Ovary (tissue), 9 donors: ENCODE measurements around the gene PPARA. TPM values are rescaled to one million over a fixed set of nuclear protein-coding genes. Genes with fewer than 3 reads are reported as not detected.
"Not testable (repeated sequence)": the region's sequence is repeated elsewhere in the genome, so short reads cannot be mapped to it uniquely, and the experiment has no call there.

Source experiments
- DNase-seq, 5 donors: peaks; one replicate each; pipeline ENCODE4 v3.0.0-alpha.2; 2019 to 2020
- H3K27ac ChIP-seq, 2 donors: fragments of 200-600 bp; one replicate each; pipeline versions ENCODE4 v1.5.1 to v1.8.0; 2019 to 2022
- H3K27me3 ChIP-seq: fragments of 200-600 bp; one replicate; pipeline ENCODE4 v1.8.0; 2022
- H3K36me3 ChIP-seq: fragments of 200-600 bp; sonication (generic); one replicate; pipeline ENCODE4 v1.5.1; 2019
- H3K4me1 ChIP-seq: one replicate; pipeline ENCODE4 v1.8.1; 2013; ENCODE audit warnings: mild to moderate bottlenecking, moderate library complexity; ENCODE audit not compliant: insufficient read depth
- H3K4me3 ChIP-seq: fragments of 200-600 bp; sonication (generic); one replicate; pipeline ENCODE4 v1.5.1; 2017
- H3K9me3 ChIP-seq, 2 donors: fragments of 200-600 bp in 1 of 2; sonication (generic) in 1 of 2; one replicate each; pipeline versions ENCODE4 v1.5.1 to v1.8.1; 2013 to 2019; ENCODE audit warnings: mild to moderate bottlenecking in 1 of 2, moderate library complexity in 1 of 2
- CTCF ChIP-seq, 3 donors: fragments of 450-650 bp in 2 of 3; fragments of 200-600 bp in 1 of 3; IDR thresholded peaks; one replicate each; pipeline versions ENCODE4 v1.5.1 to v1.8.0; 2016 to 2022; ENCODE audit warnings: antibody characterized with exemption in 3 of 3, mild to moderate bottlenecking in 1 of 3
- EP300 ChIP-seq: sonication (generic); formaldehyde crosslinking; IDR thresholded peaks from one replicate; pipeline ENCODE4 v1.6.1; 2017; ENCODE audit warnings: antibody characterized with exemption
- POLR2A ChIP-seq: fragments of 450-650 bp; IDR thresholded peaks from one replicate; pipeline ENCODE4 v1.6.1; 2017; ENCODE audit warnings: antibody characterized with exemption, mild to moderate bottlenecking, moderate library complexity
- WGBS, 3 donors: extraction: QIAGEN DNeasy Blood & Tissue Kit in 1 of 3; methylation state at CpG; one replicate each; pipeline versions ENCODE4 v1.1.5 to v1.1.7; 2013 to 2017; 5-methylcytosine and 5-hydroxymethylcytosine counted together
- intact Hi-C, 4 donors: fragments of 100-400 bp; cut with DNase I; formaldehyde crosslinking; loops; one replicate each; pipeline versions ENCODE4 v1.11.0 to v1.15.1; 2022 to 2023
- polyA plus RNA-seq, 2 donors: library from polyadenylated mRNA; stranded (reverse); fragments of 200-250 nt in 1 of 2; fragments of 350-450 nt in 1 of 2; fragmentation: Illumina TruSeq in 1 of 2; extraction: RNeasy Lipid Tissue Mini Kit (QIAGEN cat#74804) in 1 of 2; gene quantifications; one replicate each; pipeline ENCODE4 v1.2.3, GENCODE V29; 2013 to 2014
- total RNA-seq, 7 donors: library from RNA; depleted of rRNA in 2 of 7; stranded (reverse); fragments of >200 nt in 2 of 7; fragmentation: NEBNext Ultra II Directional in 3 of 7; extraction: Animal tissue kit (Norgen Biotek cat#: 25700) in 3 of 7; gene quantifications; one replicate each; pipeline versions ENCODE4 v1.1.0 to v1.2.4, GENCODE V29; 2016 to 2023
- donor health status: DM: no; HTN: no; CAD: no; lungs with moderate emphysema.
- donor health status: DM: no; HTN: no; CAD: no.
- donor health status: Bipolar disorder and iron deficiency.
- donor health status: DM: yes; HTN: yes; CAD: no.
- donor health status: DM: no; HTN: no; CAD: no.
- donor health status: DM: yes; HTN: yes; CAD: no.

Gene PPARA
- total and polyA plus RNA-seq, 9 donors = 9.7 to 41.0 (median 29.9) TPM

DNA sequence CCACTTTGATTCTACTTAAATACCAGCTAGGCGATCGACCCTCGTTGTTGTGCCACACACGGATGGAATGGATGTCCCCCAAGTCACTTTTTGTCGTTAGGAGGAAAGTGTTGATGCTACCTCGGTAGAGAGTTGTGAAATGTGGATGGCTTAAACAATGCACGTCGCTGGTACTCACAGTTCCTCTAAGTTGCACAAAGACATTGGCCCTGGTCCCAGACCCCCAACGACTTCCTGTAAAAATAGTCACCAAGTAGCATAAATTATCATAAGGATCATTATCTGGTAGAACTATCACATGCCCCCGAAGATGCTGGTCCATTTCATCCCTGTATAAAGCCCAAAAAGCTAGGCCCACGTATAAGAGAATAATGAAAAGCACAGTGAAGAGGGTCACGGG is 109.0 kb downstream of the PPARA start:
- peaks cover 8% of the 10 kb centered on the region for H3K4me1 ChIP-seq

GRCh38 chr22:46260038-46260437 is 109.7 kb downstream of the PPARA start:
- intact Hi-C loops = loop anchor here in 1 of 4 donors (10.0 kb wide), 1 partner anchor 135 kb away; no protein-coding TSS in a partner anchor
- H3K9me3 ChIP-seq = no peaks in the 10 kb centered on the region
- no peak overlapping the region for H3K27ac ChIP-seq
- WGBS, 3 donors = 82 to 86% (median 86%) methylated on average over 6 of the region's 6 CpGs
- no peak overlapping the region for H3K4me3 ChIP-seq
- no peaks in the 10 kb centered on the region for H3K27me3 ChIP-seq
- H3K36me3 ChIP-seq = no peaks in the 10 kb centered on the region
- DNase-seq = peak in 1 of 5 donors; percentile 7
- TF ChIP-seq EP300 = no peak
- TF ChIP-seq CTCF (IDR thresholded peaks at IDR 0.05) = no peak
- TF ChIP-seq POLR2A = no peak
- peaks cover 8% of the 10 kb centered on the region for H3K4me1 ChIP-seq

More for the DNA sequence above, 109.0 kb downstream of the PPARA start:
- Histone ChIP-seq H3K4me3 (no peak overlapping the region), H3K27ac (no peak overlapping the region), H3K36me3 (no peaks in the 10 kb centered on the region), H3K9me3 (no peaks in the 10 kb centered on the region), H3K27me3 (no peaks in the 10 kb centered on the region)
- no peak for DNase-seq
- WGBS, 3 donors = 85 to 88% (median 88%) methylated on average over 12 of the region's 12 CpGs
- intact Hi-C loops = loop anchor here in 1 of 4 donors (2.0 kb wide), 1 partner anchor 45 kb away; no protein-coding TSS in a partner anchor
- no peak for TF ChIP-seq EP300
- no peak for TF ChIP-seq CTCF (IDR thresholded peaks at IDR 0.05)
- TF ChIP-seq POLR2A = no peak

DNA sequence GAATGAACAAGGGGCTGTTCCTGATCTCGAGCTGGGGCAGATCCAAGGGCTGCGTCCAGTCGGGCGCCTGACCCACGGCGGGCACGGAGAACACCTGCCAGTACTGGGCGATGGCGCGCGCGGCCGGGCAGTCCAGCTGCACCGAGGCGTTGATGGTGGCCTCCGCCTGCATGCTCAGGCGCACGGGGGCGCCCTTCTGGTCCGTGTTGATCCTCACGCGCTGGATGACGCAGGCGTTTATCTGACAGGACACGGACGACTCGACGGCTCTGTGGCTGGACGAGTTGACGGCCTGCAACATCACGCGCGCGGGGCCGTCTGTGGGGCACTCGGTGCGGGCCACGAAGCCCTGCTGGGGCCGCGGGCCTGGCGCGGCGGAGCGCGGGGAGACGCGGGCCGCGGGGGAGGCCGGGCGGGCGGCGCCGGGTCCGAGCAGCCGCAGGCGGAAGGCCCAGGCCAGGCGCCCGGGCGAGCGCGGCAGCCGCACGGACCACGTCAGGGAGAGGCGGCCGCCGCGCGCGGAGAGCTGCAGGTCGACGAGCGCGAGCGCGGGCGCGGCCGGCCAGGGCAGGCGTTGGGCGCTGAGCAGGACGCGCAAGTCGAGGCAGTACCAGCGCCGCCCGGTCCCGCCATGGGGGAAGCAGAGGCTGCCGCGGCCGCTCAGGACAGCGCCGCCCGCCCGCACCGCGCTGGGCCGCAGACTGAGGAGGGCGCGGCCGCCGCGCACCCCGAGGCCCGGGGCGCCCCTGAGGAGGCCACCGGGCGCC is 112.3 kb downstream of the PPARA start:
- TF ChIP-seq POLR2A = no peak
- peak in 1 of 3 donors; percentile 32 for TF ChIP-seq CTCF (IDR thresholded peaks at IDR 0.05)
- intact Hi-C loops = loop anchor here in 1 of 4 donors (10.0 kb wide), 1 partner anchor 138 kb away; no protein-coding TSS in a partner anchor
- H3K4me3 ChIP-seq = peak overlapping the region; percentile 20
- 7 to 14% (median 13%) methylated on average over 29 to 109 of the region's 109 CpGs for WGBS, 3 donors
- H3K36me3 ChIP-seq = no peaks in the 10 kb centered on the region
- H3K9me3 ChIP-seq = no peaks in the 10 kb centered on the region
- no peak overlapping the region for H3K27ac ChIP-seq
- no peaks in the 10 kb centered on the region for H3K27me3 ChIP-seq
- peaks cover 13% of the 10 kb centered on the region for H3K4me1 ChIP-seq
- peak; percentile 49 to 79 (median 65) for DNase-seq

GRCh38 chr22:46263216-46263590 is 112.9 kb downstream of the PPARA start, which contains the start of gene PKDREJ:
TSS of gene PKDREJ (minus strand) at chr22:46263343. CDS start at chr22:46263322, 21 bp downstream.
- Histone ChIP-seq H3K27me3 (no peaks in the 10 kb centered on the region), H3K27ac (no peak within 1 kb of the TSS), H3K4me1 (peaks cover 13% of the 10 kb centered on the region), H3K9me3 (no peaks in the 10 kb centered on the region), H3K36me3 (no peaks in the 10 kb centered on the region), H3K4me3 (peak within 1 kb of the TSS; percentile 20)
- intact Hi-C loops = loop anchor here in 1 of 4 donors (10.0 kb wide), 1 partner anchor 138 kb away; no protein-coding TSS in a partner anchor
- TF ChIP-seq POLR2A (no peak), EP300 (no peak), CTCF (IDR thresholded peaks at IDR 0.05) (no peak)
- 37 to 41% (median 38%) methylated on average over 27 to 30 of the region's 30 CpGs for WGBS, 3 donors
- DNase-seq = peak in 2 of 5 donors; percentile 40 to 45

DNA sequence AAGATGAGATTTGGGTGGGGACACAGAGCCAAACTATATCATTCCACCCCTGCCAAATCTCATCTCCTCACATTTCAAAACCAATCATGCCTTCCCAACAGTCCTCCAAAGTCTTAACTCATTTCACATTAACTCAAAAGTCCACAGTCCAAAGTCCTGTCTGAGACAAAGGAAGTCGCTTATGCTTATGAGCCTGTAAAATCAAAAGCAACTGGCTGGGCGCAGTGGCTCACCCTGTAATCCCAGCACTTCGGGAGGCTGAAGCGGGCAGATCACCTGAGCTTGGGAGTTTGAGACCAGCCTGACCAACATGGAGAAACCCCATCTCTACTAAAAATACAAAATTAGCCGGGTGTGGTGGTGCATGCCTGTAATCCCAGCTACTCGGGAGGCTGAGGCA is 114.2 kb downstream of the PPARA start:
- not testable (repeated sequence) for H3K36me3 ChIP-seq, H3K9me3 ChIP-seq, H3K4me3 ChIP-seq, DNase-seq, H3K27me3 ChIP-seq, H3K27ac ChIP-seq
- 93 to 98% (median 95%) methylated on average over 6 of the region's 6 CpGs for WGBS, 3 donors
- intact Hi-C loops = loop anchor here in 1 of 4 donors (10.0 kb wide), 1 partner anchor 140 kb away; no protein-coding TSS in a partner anchor
- H3K4me1 ChIP-seq = peaks cover 13% of the 10 kb centered on the region

DNA sequence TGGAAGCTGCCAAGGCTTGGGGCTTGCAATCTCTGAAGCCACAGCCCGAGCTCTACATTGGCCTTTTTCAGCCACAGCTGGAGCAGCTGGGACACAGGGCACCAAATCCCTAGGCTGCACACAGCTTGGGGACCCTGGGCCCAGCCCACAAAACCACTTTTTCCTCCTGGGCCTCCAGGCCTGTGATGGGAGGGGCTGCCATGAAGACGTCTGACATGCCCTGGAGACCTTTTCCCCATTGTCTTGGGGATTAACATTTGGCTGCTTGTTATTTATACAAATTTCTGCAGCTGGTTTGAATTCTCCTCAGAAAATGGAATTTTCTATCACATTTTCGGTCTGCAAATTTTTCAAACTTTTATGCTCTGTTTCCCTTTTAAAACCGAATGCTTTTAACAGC is 115.3 kb downstream of the PPARA start:
- H3K36me3 ChIP-seq, DNase-seq, H3K27me3 ChIP-seq, H3K4me3 ChIP-seq, H3K9me3 ChIP-seq, H3K27ac ChIP-seq: not testable (repeated sequence)
- 92 to 95% (median 93%) methylated on average over 4 of the region's 4 CpGs for WGBS, 3 donors
- intact Hi-C loops = loop anchor here in 1 of 4 donors (10.0 kb wide), 1 partner anchor 141 kb away; no protein-coding TSS in a partner anchor
- peaks cover 13% of the 10 kb centered on the region for H3K4me1 ChIP-seq
